Activated CD4-positive, alpha-beta memory T cell treated with anti-CD3 and anti-CD28 coated beads for 36 hours (primary cell): ENCODE data around the gene HOXC5. TPM values are rescaled to one million over a fixed set of nuclear protein-coding genes. Genes with fewer than 3 reads are reported as not detected.

ENCODE experiments used
- CTCF ChIA-PET: fragments of 350-600 bp; sonication (Branson Sonifier 250); formaldehyde crosslinking; loops from one replicate; lab custom pipeline; 2021; ENCODE audit warnings: antibody characterized with exemption, inconsistent platforms; lab: Charles Lee
- POLR2A ChIA-PET: fragments of 350-600 bp; sonication (Branson Sonifier 250); formaldehyde crosslinking; loops from one replicate; lab custom pipeline; 2021; ENCODE audit warnings: antibody characterized with exemption; lab: Charles Lee
- DNase-seq: peaks from one replicate; pipeline ENCODE4 v3.0.0-alpha.2; 2020
- H3K27ac Mint-ChIP-seq: one replicate; pipeline ENCODE4 v1.8.0; 2021; ENCODE audit warnings: mixed read lengths
- H3K27me3 Mint-ChIP-seq: one replicate; pipeline ENCODE4 v1.8.0; 2021; ENCODE audit warnings: mixed read lengths
- H3K36me3 Mint-ChIP-seq: one replicate; pipeline ENCODE4 v1.8.0; 2021; ENCODE audit warnings: mixed read lengths
- H3K4me1 Mint-ChIP-seq: one replicate; pipeline ENCODE4 v1.8.0; 2021; ENCODE audit warnings: low read depth, mixed read lengths
- H3K4me3 Mint-ChIP-seq: one replicate; pipeline ENCODE4 v1.8.0; 2021; ENCODE audit warnings: mild to moderate bottlenecking, mixed read lengths
- H3K9me3 Mint-ChIP-seq: one replicate; pipeline ENCODE4 v1.8.0; 2021; ENCODE audit warnings: mixed read lengths
- intact Hi-C: fragments of 100-400 bp; cut with micrococcal nuclease; formaldehyde crosslinking; loops from one replicate; pipeline ENCODE4 v1.15.1; 2023
- total RNA-seq, 2 experiments: library from RNA; stranded (reverse); gene quantifications; one replicate each; pipeline ENCODE4 v1.2.3, GENCODE V29; 2021

The HOXC5 gene
- total RNA-seq, 2 experiments from 2014 or later: not detected

DNA sequence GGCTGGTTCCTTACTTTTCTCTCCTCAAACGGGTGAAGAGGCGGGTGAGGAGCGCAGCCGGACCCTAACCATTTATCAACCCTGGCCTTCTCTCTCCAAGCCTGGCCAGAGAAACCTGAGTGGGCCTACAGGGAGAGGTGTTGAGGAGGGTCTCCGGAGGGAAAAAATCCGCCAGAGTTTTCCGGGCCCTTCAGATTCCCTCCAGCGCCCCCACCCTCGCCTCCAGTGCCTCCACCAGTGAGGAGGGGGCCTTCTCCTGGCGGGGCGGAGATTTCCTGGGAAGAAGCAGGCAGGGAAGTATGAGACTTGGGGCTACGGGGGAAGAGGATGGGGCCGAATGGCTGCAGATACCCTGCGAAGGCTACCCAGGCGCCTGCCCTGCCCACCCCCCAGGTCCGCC lies 1.4 kb upstream of the HOXC5 start:
- Mint-ChIP-seq H3K4me1 (peaks cover 25% of the 10 kb centered on the region), H3K4me3 (no peak overlapping the region), H3K27me3 (peaks cover 74% of the 10 kb centered on the region), H3K27ac (no peak overlapping the region), H3K9me3 (peaks cover 5% of the 10 kb centered on the region), H3K36me3 (peaks cover 3% of the 10 kb centered on the region)
- CTCF ChIA-PET: interaction anchor here (0.9 to 4.6 kb wide), 17 partner anchors 9 to 187 kb away, joined by 3 to 81 read pairs (median 7); partner anchors contain the start of genes HOXC4 and SMUG1
- DNase-seq: no peak
- POLR2A ChIA-PET: no interaction called here
- intact Hi-C loops: loop anchor here (5.0 kb wide), 1 partner anchor 34 kb away; no protein-coding TSS in a partner anchor

DNA sequence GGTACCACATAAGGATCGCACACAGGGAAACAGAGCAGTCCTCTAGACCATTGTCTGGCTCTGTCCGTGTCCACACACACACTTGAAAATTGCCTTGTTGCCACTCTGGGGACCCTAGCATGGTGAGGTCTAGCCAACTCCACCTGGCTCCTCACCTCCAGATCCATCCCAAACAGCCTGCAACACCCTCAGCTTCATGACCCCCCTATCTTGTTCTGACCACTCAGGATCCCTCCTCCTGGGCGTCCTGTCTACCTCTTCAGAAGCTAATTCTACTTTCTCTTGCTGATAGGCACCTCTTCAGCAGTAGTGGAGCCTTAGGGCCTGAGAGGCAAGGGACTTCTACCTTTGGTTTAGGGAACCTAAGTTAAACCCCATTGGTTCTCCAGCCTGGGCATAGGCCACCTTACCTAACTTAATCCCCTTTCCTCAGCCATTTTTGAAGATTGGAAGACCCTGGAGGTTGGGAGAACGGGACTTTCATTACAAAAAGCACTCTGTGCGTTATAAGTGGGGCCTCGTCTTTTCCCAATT lies 697 bp upstream of the HOXC5 start:
- POLR2A ChIA-PET: interaction anchor here (0.7 to 1.0 kb wide), 2 partner anchors 160 to 169 kb away, joined by 3 to 4 read pairs; no protein-coding TSS in a partner anchor
- H3K27me3 Mint-ChIP-seq: peaks cover 68% of the 10 kb centered on the region
- CTCF ChIA-PET: interaction anchor here (0.6 to 4.6 kb wide), 35 partner anchors 9 to 196 kb away, joined by 3 to 81 read pairs (median 4); partner anchors contain the start of genes HOXC10, HOXC4, HOXC8 and HOXC9
- intact Hi-C loops: loop anchor here (2.0 to 5.0 kb wide), 3 partner anchors 15 to 35 kb away; no protein-coding TSS in a partner anchor
- peaks cover 20% of the 10 kb centered on the region for H3K4me1 Mint-ChIP-seq
- peaks cover 5% of the 10 kb centered on the region for H3K9me3 Mint-ChIP-seq
- no peak overlapping the region for H3K27ac Mint-ChIP-seq
- H3K4me3 Mint-ChIP-seq: no peak overlapping the region
- H3K36me3 Mint-ChIP-seq: peaks cover 3% of the 10 kb centered on the region
- no peak for DNase-seq

DNA sequence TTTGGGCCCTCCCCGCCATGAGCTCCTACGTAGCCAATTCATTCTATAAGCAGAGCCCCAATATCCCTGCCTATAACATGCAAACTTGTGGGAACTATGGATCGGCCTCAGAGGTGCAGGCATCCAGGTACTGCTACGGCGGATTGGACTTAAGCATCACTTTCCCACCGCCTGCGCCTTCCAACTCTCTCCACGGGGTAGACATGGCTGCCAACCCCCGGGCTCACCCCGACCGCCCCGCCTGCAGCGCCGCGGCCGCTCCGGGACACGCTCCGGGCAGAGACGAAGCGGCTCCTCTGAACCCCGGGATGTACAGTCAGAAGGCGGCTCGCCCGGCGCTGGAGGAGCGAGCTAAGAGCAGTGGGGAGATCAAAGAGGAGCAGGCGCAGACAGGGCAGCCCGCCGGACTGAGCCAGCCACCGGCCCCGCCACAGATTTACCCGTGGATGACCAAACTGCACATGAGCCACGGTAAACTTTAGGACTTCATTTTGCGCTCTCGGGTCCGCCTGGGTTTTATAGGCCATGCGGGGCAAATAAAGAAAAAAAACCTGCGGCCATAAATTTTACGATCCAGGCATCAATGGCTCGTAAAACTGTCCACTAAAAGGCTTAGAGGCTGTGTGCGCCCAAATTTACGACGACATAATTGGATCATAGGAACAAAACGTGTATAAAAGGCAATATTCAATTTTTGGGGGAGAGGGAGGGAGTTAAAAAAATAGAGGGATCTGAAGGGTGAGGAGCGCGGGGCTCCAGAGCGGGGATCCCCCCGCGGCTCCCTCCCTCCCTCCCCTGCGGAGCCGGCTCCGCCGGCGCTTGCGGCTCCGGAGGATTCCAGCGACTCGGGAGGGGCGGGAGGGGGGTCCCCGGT lies 493 bp downstream of the HOXC5 start:
- ChIA-PET CTCF (interaction anchor here (0.7 to 4.6 kb wide), 23 partner anchors 10 to 185 kb away, joined by 3 to 81 read pairs (median 7); partner anchors contain the start of genes HOXC10, HOXC4, HOXC8 and HOXC9), POLR2A (interaction anchor here (0.7 to 1.0 kb wide), 2 partner anchors 158 to 168 kb away, joined by 3 to 4 read pairs; no protein-coding TSS in a partner anchor)
- peaks cover 3% of the 10 kb centered on the region for H3K36me3 Mint-ChIP-seq
- H3K4me1 Mint-ChIP-seq: peaks cover 20% of the 10 kb centered on the region
- no peak for DNase-seq
- H3K4me3 Mint-ChIP-seq: no peak overlapping the region
- H3K27ac Mint-ChIP-seq: no peak overlapping the region
- peaks cover 64% of the 10 kb centered on the region for H3K27me3 Mint-ChIP-seq
- H3K9me3 Mint-ChIP-seq: peaks cover 5% of the 10 kb centered on the region
- intact Hi-C loops: loop anchor here (1.0 to 5.0 kb wide), 4 partner anchors 17 to 158 kb away; no protein-coding TSS in a partner anchor

DNA sequence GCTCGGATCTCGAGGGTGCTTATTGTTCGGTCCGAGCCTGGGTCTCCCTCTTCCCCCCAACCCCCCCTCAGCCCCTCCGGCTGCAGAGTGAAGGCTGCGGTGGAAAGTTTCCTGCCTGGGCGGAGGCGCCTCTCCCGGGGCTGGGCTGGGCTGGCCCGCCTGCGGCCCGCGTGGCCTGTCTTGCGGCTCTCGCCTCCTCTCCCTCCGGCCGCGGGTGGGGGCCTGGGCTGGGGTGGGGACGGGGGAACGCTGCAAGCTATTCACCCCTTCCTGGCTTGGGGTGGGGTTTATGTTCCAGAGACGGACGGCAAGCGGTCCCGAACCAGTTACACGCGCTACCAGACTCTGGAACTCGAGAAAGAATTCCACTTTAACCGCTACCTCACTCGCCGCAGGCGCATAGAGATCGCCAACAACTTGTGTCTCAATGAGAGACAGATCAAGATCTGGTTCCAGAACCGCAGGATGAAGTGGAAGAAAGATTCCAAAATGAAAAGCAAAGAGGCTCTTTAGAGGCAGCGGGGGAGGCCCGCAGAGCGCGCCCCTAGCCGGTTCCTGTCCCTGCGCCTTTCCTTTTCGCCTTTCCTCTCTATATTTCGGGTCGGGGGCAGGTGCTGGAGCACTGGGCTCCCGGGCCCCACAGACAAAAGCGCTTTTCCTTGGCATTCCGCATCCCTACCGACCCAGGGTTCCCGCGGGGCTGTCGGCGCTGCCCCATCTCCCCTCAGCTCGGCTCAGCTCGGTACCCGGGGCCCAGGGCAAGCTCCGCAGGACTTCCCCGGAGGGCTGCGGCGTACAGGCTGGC lies 1.3 kb downstream of the HOXC5 start:
- DNase-seq: no peak
- H3K27me3 Mint-ChIP-seq: peaks cover 67% of the 10 kb centered on the region
- no peak overlapping the region for H3K4me3 Mint-ChIP-seq
- peaks cover 17% of the 10 kb centered on the region for H3K4me1 Mint-ChIP-seq
- H3K27ac Mint-ChIP-seq: no peak overlapping the region
- POLR2A ChIA-PET: no interaction called here
- H3K9me3 Mint-ChIP-seq: peaks cover 5% of the 10 kb centered on the region
- intact Hi-C loops: loop anchor here (1.0 to 5.0 kb wide), 4 partner anchors 17 to 157 kb away; no protein-coding TSS in a partner anchor
- peaks cover 3% of the 10 kb centered on the region for H3K36me3 Mint-ChIP-seq
- CTCF ChIA-PET: interaction anchor here (0.6 to 4.6 kb wide), 7 partner anchors 11 to 167 kb away, joined by 4 to 81 read pairs (median 5); partner anchors contain the start of gene SMUG1

- POLR2A ChIA-PET: no interaction called here
- CTCF ChIA-PET: interaction anchor here (0.6 to 4.3 kb wide), 6 partner anchors 10 to 173 kb away, joined by 3 to 55 read pairs (median 4); no protein-coding TSS in a partner anchor
- Mint-ChIP-seq H3K4me1 (peaks cover 14% of the 10 kb centered on the region), H3K4me3 (peak overlapping the region; percentile 38), H3K27me3 (peaks cover 68% of the 10 kb centered on the region), H3K27ac (no peak overlapping the region), H3K36me3 (peaks cover 3% of the 10 kb centered on the region), H3K9me3 (peaks cover 5% of the 10 kb centered on the region)
- no peak for DNase-seq
- intact Hi-C loops: loop anchor here (5.0 kb wide), 1 partner anchor 38 kb away; no protein-coding TSS in a partner anchor
Observed at GRCh38 chr12:54034785-54035310, 2.0 kb downstream of the HOXC5 start.

- Mint-ChIP-seq H3K27ac (no peak overlapping the region), H3K4me1 (peaks cover 13% of the 10 kb centered on the region), H3K27me3 (peaks cover 71% of the 10 kb centered on the region), H3K9me3 (peaks cover 5% of the 10 kb centered on the region), H3K4me3 (no peak overlapping the region), H3K36me3 (peaks cover 3% of the 10 kb centered on the region)
- intact Hi-C loops: no loop called here
- no peak for DNase-seq
- ChIA-PET POLR2A (no interaction called here), CTCF (interaction anchor here (1.2 to 1.7 kb wide), 4 partner anchors 9 to 172 kb away, joined by 3 to 5 read pairs (median 4); no protein-coding TSS in a partner anchor)
Observed at GRCh38 chr12:54035568-54036264, 2.9 kb downstream of the HOXC5 start.

- Mint-ChIP-seq H3K4me3 (no peak overlapping the region), H3K27ac (no peak overlapping the region), H3K27me3 (peaks cover 69% of the 10 kb centered on the region), H3K4me1 (peaks cover 13% of the 10 kb centered on the region), H3K9me3 (peaks cover 5% of the 10 kb centered on the region), H3K36me3 (peaks cover 3% of the 10 kb centered on the region)
- ChIA-PET CTCF (interaction anchor here (0.8 kb wide), 1 partner anchor 166 kb away, joined by 3 read pairs; no protein-coding TSS in a partner anchor), POLR2A (no interaction called here)
- intact Hi-C loops: no loop called here
- DNase-seq: no peak
Observed at GRCh38 chr12:54036620-54037359, 3.9 kb downstream of the HOXC5 start.

- CTCF ChIA-PET: interaction anchor here (0.8 to 1.1 kb wide), 3 partner anchors 154 to 165 kb away, joined by 3 to 5 read pairs (median 3); no protein-coding TSS in a partner anchor
- intact Hi-C loops: no loop called here
- H3K9me3 Mint-ChIP-seq: peaks cover 4% of the 10 kb centered on the region
- no peak overlapping the region for H3K27ac Mint-ChIP-seq
- peaks cover 12% of the 10 kb centered on the region for H3K4me1 Mint-ChIP-seq
- POLR2A ChIA-PET: no interaction called here
- H3K36me3 Mint-ChIP-seq: peaks cover 2% of the 10 kb centered on the region
- no peak for DNase-seq
- no peak overlapping the region for H3K4me3 Mint-ChIP-seq
- peaks cover 67% of the 10 kb centered on the region for H3K27me3 Mint-ChIP-seq
Observed at GRCh38 chr12:54037360-54038283, 4.8 kb downstream of the HOXC5 start.

- H3K4me1 Mint-ChIP-seq: peaks cover 7% of the 10 kb centered on the region
- H3K27me3 Mint-ChIP-seq: peaks cover 66% of the 10 kb centered on the region
- no peak overlapping the region for H3K27ac Mint-ChIP-seq
- no peaks in the 10 kb centered on the region for H3K9me3 Mint-ChIP-seq
- H3K36me3 Mint-ChIP-seq: no peaks in the 10 kb centered on the region
- ChIA-PET POLR2A (no interaction called here), CTCF (interaction anchor here (1.0 to 1.1 kb wide), 2 partner anchors 153 to 163 kb away, joined by 3 to 5 read pairs; no protein-coding TSS in a partner anchor)
- no peak for DNase-seq
- intact Hi-C loops: no loop called here
- H3K4me3 Mint-ChIP-seq: no peak overlapping the region
Observed at GRCh38 chr12:54038284-54038870, 5.5 kb downstream of the HOXC5 start.
